HEK293 (cell line): ENCODE data around the gene BEND3.

Experiments
- CTCF ChIA-PET: fragments of 350-600 bp; formaldehyde crosslinking; extraction: SDS; loops from one replicate; lab custom pipeline; 2021; ENCODE audit warnings: antibody characterized with exemption; lab: Yijun Ruan, JAX
- POLR2A ChIA-PET: fragments of 300-600 bp; formaldehyde crosslinking; extraction: SDS; loops from one replicate; lab custom pipeline; 2020; ENCODE audit warnings: antibody characterized with exemption, inconsistent platforms; lab: Yijun Ruan, JAX
- H3K27ac ChIP-seq: fragments of 200-500 bp; sonication (Bioruptor generic); 2 replicates; pipeline ENCODE4 v1.5.1; 2014; ENCODE audit warnings: low read depth, low read length, control low read depth, inconsistent platforms; ENCODE audit errors: extremely low read depth
- H3K36me3 ChIP-seq, 2 experiments: fragments of 200-500 bp in 1 of 2; sonication (Bioruptor generic) in 1 of 2; 1 replicate in 1 of 2; 2 replicates in 1 of 2; pipeline ENCODE4 v1.5.1; 2014 to 2017; ENCODE audit warnings: inconsistent platforms in 2 of 2, low read length in 2 of 2; ENCODE audit not compliant: control insufficient read depth in 2 of 2, insufficient read depth in 1 of 2
- H3K4me1 ChIP-seq: fragments of 200-500 bp; sonication (Bioruptor generic); 2 replicates; pipeline ENCODE4 v1.5.1; 2014; ENCODE audit warnings: mild to moderate bottlenecking, low read length, inconsistent platforms; ENCODE audit not compliant: control insufficient read depth, insufficient read depth
- H3K4me3 ChIP-seq: 2 replicates; pipeline ENCODE4 v1.5.1; 2011; ENCODE audit warnings: low read depth, mild to moderate bottlenecking, control low read depth, low read length, moderate library complexity
- H3K9me3 ChIP-seq: fragments of 200-500 bp; sonication (Bioruptor generic); 2 replicates; pipeline ENCODE4 v1.5.1; 2014; ENCODE audit warnings: low read depth, low read length, inconsistent platforms; ENCODE audit not compliant: control insufficient read depth, insufficient read depth
- BCL11A ChIP-seq: fragments of 450-650 bp; formaldehyde crosslinking; IDR thresholded peaks from 2 replicates; pipeline ENCODE4 v1.5.1; 2016; ENCODE audit warnings: low read depth, missing biosample characterization, missing genetic modification characterization
- EGR2 ChIP-seq: fragments of 450-650 bp; formaldehyde crosslinking; IDR thresholded peaks from 2 replicates; pipeline ENCODE4 v1.5.1; 2016; ENCODE audit warnings: low read depth, missing biosample characterization, missing genetic modification characterization
- OSR2 ChIP-seq: fragments of 450-650 bp; formaldehyde crosslinking; IDR thresholded peaks from 2 replicates; pipeline ENCODE4 v1.5.1; 2016; ENCODE audit warnings: missing biosample characterization, missing genetic modification characterization
- SP2 ChIP-seq: fragments of 450-650 bp; formaldehyde crosslinking; IDR thresholded peaks from 2 replicates; pipeline ENCODE4 v1.5.1; 2016; ENCODE audit warnings: missing biosample characterization, missing genetic modification characterization
- ZFHX2 ChIP-seq: fragments of 450-650 bp; formaldehyde crosslinking; conservative IDR thresholded peaks from 2 replicates; pipeline ENCODE4 v1.5.1; 2016; ENCODE audit warnings: missing biosample characterization, missing genetic modification characterization
- ZFP3 ChIP-seq: fragments of 450-650 bp; formaldehyde crosslinking; IDR thresholded peaks from 2 replicates; pipeline ENCODE4 v1.5.1; 2016; ENCODE audit warnings: low read depth, missing biosample characterization, missing genetic modification characterization
- ZNF133 ChIP-seq: fragments of 450-650 bp; formaldehyde crosslinking; IDR thresholded peaks from 2 replicates; pipeline ENCODE4 v1.5.1; 2016; ENCODE audit warnings: missing biosample characterization, missing genetic modification characterization
- ZNF138 ChIP-seq: fragments of 450-650 bp; formaldehyde crosslinking; IDR thresholded peaks from 2 replicates; pipeline ENCODE4 v1.5.1; 2016; ENCODE audit warnings: missing biosample characterization, missing genetic modification characterization, borderline replicate concordance
- ZNF157 ChIP-seq: fragments of 450-650 bp; formaldehyde crosslinking; IDR thresholded peaks from 2 replicates; pipeline ENCODE4 v1.5.1; 2016; ENCODE audit warnings: missing biosample characterization, missing genetic modification characterization
- ZNF202 ChIP-seq: fragments of 450-650 bp; formaldehyde crosslinking; IDR thresholded peaks from 2 replicates; pipeline ENCODE4 v1.5.1; 2016; ENCODE audit warnings: missing biosample characterization, missing genetic modification characterization, borderline replicate concordance
- ZNF362 ChIP-seq: fragments of 450-650 bp; formaldehyde crosslinking; IDR thresholded peaks from 2 replicates; pipeline ENCODE4 v1.5.1; 2016; ENCODE audit warnings: missing biosample characterization, missing genetic modification characterization
- ZNF404 ChIP-seq: fragments of 450-650 bp; formaldehyde crosslinking; IDR thresholded peaks from 2 replicates; pipeline ENCODE4 v1.5.1; 2017; ENCODE audit warnings: missing biosample characterization, missing genetic modification characterization
- ZNF510 ChIP-seq: fragments of 450-650 bp; formaldehyde crosslinking; IDR thresholded peaks from 2 replicates; pipeline ENCODE4 v1.5.1; 2018; ENCODE audit warnings: mild to moderate bottlenecking, missing genetic modification characterization, missing biosample characterization; ENCODE audit not compliant: insufficient replicate concordance
- ZNF529 ChIP-seq: fragments of 450-650 bp; formaldehyde crosslinking; IDR thresholded peaks from 2 replicates; pipeline ENCODE4 v1.5.1; 2017; ENCODE audit warnings: missing genetic modification characterization, missing biosample characterization; ENCODE audit not compliant: insufficient replicate concordance
- ZNF544 ChIP-seq: fragments of 450-650 bp; formaldehyde crosslinking; IDR thresholded peaks from 2 replicates; pipeline ENCODE4 v1.5.0; 2017; ENCODE audit warnings: missing biosample characterization, missing genetic modification characterization
- ZNF776 ChIP-seq: fragments of 450-650 bp; formaldehyde crosslinking; IDR thresholded peaks from 2 replicates; pipeline ENCODE4 v1.5.0; 2017; ENCODE audit warnings: missing biosample characterization, missing genetic modification characterization, borderline replicate concordance
- ZNF837 ChIP-seq: fragments of 450-650 bp; formaldehyde crosslinking; IDR thresholded peaks from 2 replicates; pipeline ENCODE4 v1.5.1; 2016; ENCODE audit warnings: missing biosample characterization, missing genetic modification characterization
- ZSCAN16 ChIP-seq: fragments of 450-650 bp; formaldehyde crosslinking; IDR thresholded peaks from 2 replicates; pipeline ENCODE4 v1.5.1; 2016; ENCODE audit warnings: missing biosample characterization, missing genetic modification characterization
- TF ChIP-seq, protein P1 (sequence below): fragments of 450-650 bp; formaldehyde crosslinking; conservative IDR thresholded peaks from 2 replicates; pipeline ENCODE4 v1.5.1; 2016; ENCODE audit warnings: low read depth, missing biosample characterization, missing genetic modification characterization

The BEND3 gene

DNA sequence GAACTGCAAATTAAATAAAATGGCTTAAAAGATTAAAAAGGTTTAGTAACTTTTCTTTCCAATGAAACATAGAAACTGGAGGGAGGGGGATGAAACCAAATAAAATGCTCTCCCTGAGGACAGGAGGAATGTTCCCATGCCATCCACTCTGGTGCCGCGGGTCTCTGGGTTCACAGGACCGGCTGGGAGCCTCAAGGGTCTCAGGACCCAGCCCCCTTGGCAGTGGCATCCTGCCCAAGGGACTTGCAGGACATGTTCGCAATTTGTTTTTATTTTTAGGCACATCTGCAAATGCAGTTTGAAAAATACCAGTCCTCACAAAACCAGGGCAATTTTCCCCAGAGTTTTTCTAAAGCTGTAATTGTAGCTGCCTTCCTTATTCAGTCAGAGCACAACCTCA lies 7.5 kb downstream of the BEND3 start:
- H3K36me3 ChIP-seq = no peaks in the 10 kb centered on the region; a peak in 1 of 3 replicates
- ChIA-PET POLR2A (interaction anchor here (0.6 to 0.9 kb wide), 2 partner anchors 12 to 113 kb away, joined by 5 to 6 read pairs; no protein-coding TSS in a partner anchor), CTCF (interaction anchor here (0.6 kb wide), 1 partner anchor 569 kb away, joined by 3 read pairs; no protein-coding TSS in a partner anchor)
- TF ChIP-seq ZNF544 (tag by site-specific recombination) = no peak
- TF ChIP-seq ZNF837 (tag by site-specific recombination) = no peak
- no peak for TF ChIP-seq ZNF138 (tag by site-specific recombination)
- TF ChIP-seq BCL11A = no peak
- TF ChIP-seq ZNF510 (tag by site-specific recombination) = no peak
- TF ChIP-seq ZSCAN16 (tag by site-specific recombination) = no peak
- TF ChIP-seq ZNF202 (tag by site-specific recombination) = no peak
- TF ChIP-seq SP2 (tag by site-specific recombination) = no peak
- no peak for TF ChIP-seq ZNF133 (tag by site-specific recombination)
- TF ChIP-seq ZNF529 (tag by site-specific recombination) = no peak
- no peak for TF ChIP-seq ZNF362
- no peak for TF ChIP-seq OSR2
- TF ChIP-seq, protein P1, sequence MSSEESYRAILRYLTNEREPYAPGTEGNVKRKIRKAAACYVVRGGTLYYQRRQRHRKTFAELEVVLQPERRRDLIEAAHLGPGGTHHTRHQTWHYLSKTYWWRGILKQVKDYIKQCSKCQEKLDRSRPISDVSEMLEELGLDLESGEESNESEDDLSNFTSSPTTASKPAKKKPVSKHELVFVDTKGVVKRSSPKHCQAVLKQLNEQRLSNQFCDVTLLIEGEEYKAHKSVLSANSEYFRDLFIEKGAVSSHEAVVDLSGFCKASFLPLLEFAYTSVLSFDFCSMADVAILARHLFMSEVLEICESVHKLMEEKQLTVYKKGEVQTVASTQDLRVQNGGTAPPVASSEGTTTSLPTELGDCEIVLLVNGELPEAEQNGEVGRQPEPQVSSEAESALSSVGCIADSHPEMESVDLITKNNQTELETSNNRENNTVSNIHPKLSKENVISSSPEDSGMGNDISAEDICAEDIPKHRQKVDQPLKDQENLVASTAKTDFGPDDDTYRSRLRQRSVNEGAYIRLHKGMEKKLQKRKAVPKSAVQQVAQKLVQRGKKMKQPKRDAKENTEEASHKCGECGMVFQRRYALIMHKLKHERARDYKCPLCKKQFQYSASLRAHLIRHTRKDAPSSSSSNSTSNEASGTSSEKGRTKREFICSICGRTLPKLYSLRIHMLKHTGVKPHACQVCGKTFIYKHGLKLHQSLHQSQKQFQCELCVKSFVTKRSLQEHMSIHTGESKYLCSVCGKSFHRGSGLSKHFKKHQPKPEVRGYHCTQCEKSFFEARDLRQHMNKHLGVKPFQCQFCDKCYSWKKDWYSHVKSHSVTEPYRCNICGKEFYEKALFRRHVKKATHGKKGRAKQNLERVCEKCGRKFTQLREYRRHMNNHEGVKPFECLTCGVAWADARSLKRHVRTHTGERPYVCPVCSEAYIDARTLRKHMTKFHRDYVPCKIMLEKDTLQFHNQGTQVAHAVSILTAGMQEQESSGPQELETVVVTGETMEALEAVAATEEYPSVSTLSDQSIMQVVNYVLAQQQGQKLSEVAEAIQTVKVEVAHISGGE (tag by site-specific recombination) = no peak
- TF ChIP-seq ZNF404 (tag by site-specific recombination) = no peak
- no peak for TF ChIP-seq ZNF157 (tag by site-specific recombination)
- TF ChIP-seq ZFP3 (tag by site-specific recombination) = no peak
- no peaks in the 10 kb centered on the region for H3K9me3 ChIP-seq
- no peaks in the 10 kb centered on the region for H3K4me1 ChIP-seq
- no peak overlapping the region for H3K4me3 ChIP-seq
- no peak overlapping the region for H3K27ac ChIP-seq

- POLR2A ChIA-PET = no interaction called here
- Histone ChIP-seq H3K27ac (no peak overlapping the region), H3K9me3 (no peaks in the 10 kb centered on the region), H3K36me3 (no peaks in the 10 kb centered on the region; a peak in 1 of 3 replicates), H3K4me3 (no peak overlapping the region), H3K4me1 (no peaks in the 10 kb centered on the region)
- TF ChIP-seq ZFHX2 (tag by site-specific recombination) (0 out of 2 replicates have a peak, but pooled peaks have one; percentile 39), ZNF776 (tag by site-specific recombination) (no peak), EGR2 (tag by site-specific recombination) (peak; percentile 50)
- CTCF ChIA-PET = interaction anchor here (0.7 to 1.6 kb wide), 2 partner anchors 10 to 160 kb away, joined by 3 to 6 read pairs; no protein-coding TSS in a partner anchor
These were observed 9.2 kb downstream of the BEND3 start for GRCh38 chr6:107106165-107106564.
